GM23248 (cell line): ENCODE data around the gene MYH9.

ENCODE experiments used
- EZH2 ChIP-seq: fragments of 200-600 bp; sonication (generic); IDR thresholded peaks from 2 replicates; pipeline ENCODE4 v1.6.1; 2018; ENCODE audit warnings: antibody characterized with exemption, mild to moderate bottlenecking; ENCODE audit not compliant: insufficient read depth, poor library complexity, severe bottlenecking
- EZH2phosphoT487 ChIP-seq: fragments of 200-600 bp; sonication (generic); IDR thresholded peaks from 2 replicates; pipeline ENCODE4 v1.6.1; 2018; ENCODE audit warnings: antibody characterized with exemption, moderate library complexity, mild to moderate bottlenecking, low read depth; ENCODE audit not compliant: insufficient read depth

DNA sequence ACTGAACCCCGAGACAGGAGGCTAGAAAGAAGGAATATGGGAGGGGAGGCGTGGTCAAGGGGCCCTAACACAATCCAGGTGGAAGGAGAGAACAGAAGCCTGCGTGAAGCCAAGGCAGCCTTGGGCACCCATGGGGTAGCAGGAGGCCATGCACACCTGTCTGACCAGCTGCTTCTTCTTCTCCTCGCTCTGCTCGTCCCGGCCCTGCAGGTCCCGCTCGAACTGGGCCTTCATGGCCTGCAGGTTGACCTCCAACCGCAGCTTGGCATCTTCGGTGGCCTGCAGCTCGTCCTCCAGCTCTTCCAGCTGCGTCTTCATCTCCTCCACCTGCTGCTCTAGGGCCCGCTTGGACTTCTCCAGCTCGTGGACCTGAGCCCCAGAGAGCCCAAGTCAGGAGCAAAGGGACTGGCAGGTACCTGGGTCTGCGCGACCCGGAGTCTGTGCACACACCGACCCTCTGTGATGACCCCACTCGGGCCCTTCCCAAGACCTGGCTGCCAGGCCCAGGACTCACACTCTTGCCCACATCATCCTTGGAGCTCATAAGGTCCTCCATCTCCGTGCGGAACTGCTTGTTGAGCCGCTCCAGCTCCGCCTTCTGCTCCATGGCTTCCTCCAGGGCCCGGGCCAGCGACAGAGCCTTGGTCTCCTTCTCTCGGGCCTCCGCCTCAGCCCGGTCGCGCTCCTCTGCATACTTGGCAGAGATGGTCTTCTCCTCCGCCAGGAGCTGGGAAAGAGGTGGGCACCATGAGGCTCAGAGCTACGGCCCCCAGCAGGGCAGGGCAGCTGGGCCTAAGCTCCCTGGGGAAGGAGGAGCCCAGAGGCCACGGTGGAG lies 99.0 kb downstream of the MYH9 start:
- no peak for TF ChIP-seq EZH2
- TF ChIP-seq EZH2phosphoT487 = no peak
